Liver (tissue), 9 donors: Measurements from ENCODE around the gene OSBPL5. TPM values are rescaled to one million over a fixed set of nuclear protein-coding genes. Genes with fewer than 3 reads are reported as not detected.

Source experiments
- DNase-seq: peaks from one replicate; pipeline ENCODE4 v3.0.0-alpha.2; 2017; ENCODE audit warnings: low spot score
- H3K27ac ChIP-seq, 2 donors: one replicate each; pipeline ENCODE4 v1.7.0; 2013; ENCODE audit warnings: inconsistent platforms in 2 of 2, low read length in 2 of 2, control low read depth in 1 of 2, low read depth in 1 of 2, mild to moderate bottlenecking in 1 of 2
- H3K27me3 ChIP-seq, 4 donors: one replicate each; pipeline versions ENCODE4 v1.6.1 to v1.7.0; 2013; ENCODE audit warnings: low read length in 3 of 4, inconsistent platforms in 1 of 4, mild to moderate bottlenecking in 1 of 4, moderate library complexity in 1 of 4; ENCODE audit not compliant: control insufficient read depth in 4 of 4, insufficient read depth in 4 of 4
- H3K36me3 ChIP-seq, 4 donors: one replicate each; pipeline versions ENCODE4 v1.6.1 to v1.7.0; 2013; ENCODE audit warnings: low read length in 3 of 4, mild to moderate bottlenecking in 3 of 4, low read depth in 1 of 4, moderate library complexity in 1 of 4; ENCODE audit not compliant: control insufficient read depth in 4 of 4, insufficient read depth in 3 of 4
- H3K4me1 ChIP-seq, 4 donors: one replicate each; pipeline versions ENCODE4 v1.6.1 to v1.7.0; 2013; ENCODE audit warnings: low read length in 3 of 4, mild to moderate bottlenecking in 3 of 4, moderate library complexity in 1 of 4; ENCODE audit not compliant: control insufficient read depth in 4 of 4, insufficient read depth in 4 of 4
- H3K4me3 ChIP-seq, 3 donors: one replicate each; pipeline versions ENCODE4 v1.6.1 to v1.7.0; 2013; ENCODE audit warnings: low read length in 3 of 3, control low read depth in 1 of 3, low read depth in 1 of 3, mild to moderate bottlenecking in 1 of 3
- H3K9ac ChIP-seq, 2 donors: one replicate each; pipeline ENCODE4 v1.7.0; 2013; ENCODE audit warnings: low read length in 2 of 2, mild to moderate bottlenecking in 2 of 2, moderate library complexity in 2 of 2, control low read depth in 1 of 2, low read depth in 1 of 2
- H3K9me3 ChIP-seq, 4 donors: one replicate each; pipeline versions ENCODE4 v1.6.1 to v1.7.0; 2013; ENCODE audit warnings: low read length in 3 of 4; ENCODE audit not compliant: control insufficient read depth in 4 of 4
- EGR1 ChIP-seq, 2 donors: IDR thresholded peaks; 2 replicates each; pipeline ENCODE4 v1.6.1; 2016 to 2018; ENCODE audit warnings: antibody characterized with exemption in 2 of 2, low read depth in 2 of 2
- FOXA1 ChIP-seq: IDR thresholded peaks from 2 replicates; pipeline ENCODE4 v1.6.1; 2016; ENCODE audit warnings: antibody characterized with exemption
- FOXA2 ChIP-seq: IDR thresholded peaks from 2 replicates; pipeline ENCODE4 v1.6.1; 2016; ENCODE audit warnings: antibody characterized with exemption
- GABPA ChIP-seq, 2 donors: IDR thresholded peaks in 1 of 2; conservative IDR thresholded peaks in 1 of 2; 2 replicates each; pipeline ENCODE4 v1.6.1; 2016; ENCODE audit warnings: antibody characterized with exemption in 2 of 2, mild to moderate bottlenecking in 1 of 2, moderate library complexity in 1 of 2
- HNF4A ChIP-seq, 2 donors: conservative IDR thresholded peaks; 2 replicates each; pipeline ENCODE4 v1.6.1; 2016; ENCODE audit warnings: antibody characterized with exemption in 2 of 2, mild to moderate bottlenecking in 2 of 2
- HNF4G ChIP-seq: IDR thresholded peaks from 2 replicates; pipeline ENCODE4 v1.6.1; 2016; ENCODE audit warnings: antibody characterized with exemption
- JUND ChIP-seq, 2 donors: IDR thresholded peaks; 2 replicates each; pipeline ENCODE4 v1.6.1; 2016; ENCODE audit warnings: antibody characterized with exemption in 2 of 2
- NR2F2 ChIP-seq: IDR thresholded peaks from 2 replicates; pipeline ENCODE4 v1.6.1; 2016; ENCODE audit warnings: antibody characterized with exemption
- RAD21 ChIP-seq, 2 donors: IDR thresholded peaks; 2 replicates each; pipeline ENCODE4 v1.6.1; 2016; ENCODE audit warnings: antibody characterized with exemption in 2 of 2, mild to moderate bottlenecking in 2 of 2
- RXRA ChIP-seq, 2 donors: IDR thresholded peaks; 2 replicates each; pipeline ENCODE4 v1.6.1; 2017 to 2018; ENCODE audit warnings: antibody characterized with exemption in 2 of 2, mild to moderate bottlenecking in 1 of 2
- SP1 ChIP-seq: IDR thresholded peaks from 2 replicates; pipeline ENCODE4 v1.6.1; 2018; ENCODE audit warnings: antibody characterized with exemption, mild to moderate bottlenecking
- TAF1 ChIP-seq: conservative IDR thresholded peaks from 2 replicates; pipeline ENCODE4 v1.6.1; 2016; ENCODE audit warnings: antibody characterized with exemption, mild to moderate bottlenecking
- YY1 ChIP-seq: IDR thresholded peaks from 2 replicates; pipeline ENCODE4 v1.6.1; 2016; ENCODE audit warnings: antibody characterized with exemption, mild to moderate bottlenecking
- whole genome bisulfite sequencing: extraction: QIAGEN DNeasy Blood & Tissue Kit; methylation state at CpG from one replicate; pipeline ENCODE4 v1.1.7; 2013; 5-methylcytosine and 5-hydroxymethylcytosine counted together
- polyA plus RNA-seq, 2 donors: library from polyadenylated mRNA; stranded (reverse) in 1 of 2; unstranded in 1 of 2; fragments of 200-250 nt in 1 of 2; fragments of >200 nt in 1 of 2; fragmentation: Nextera tagmentation in 1 of 2; extraction: Ambion mirVana in 1 of 2; gene quantifications; one replicate each; pipeline versions ENCODE4 v1.2.1 to v1.2.3, GENCODE V29; 2013 to 2015
- total RNA-seq, 2 donors: library from RNA; depleted of rRNA; stranded (reverse); fragments of >200 nt; gene quantifications; one replicate each; pipeline ENCODE4 v1.2.3, GENCODE V29; 2014
- TF ChIP-seq, protein P1 (sequence below): IDR thresholded peaks from 2 replicates; pipeline ENCODE4 v1.6.1; 2016; ENCODE audit warnings: antibody characterized with exemption
- TF ChIP-seq, protein P2 (sequence below): IDR thresholded peaks from 2 replicates; pipeline ENCODE4 v1.6.1; 2016; ENCODE audit warnings: antibody characterized with exemption
- TF ChIP-seq, protein P3 (sequence below): IDR thresholded peaks from 2 replicates; pipeline ENCODE4 v1.6.1; 2016; ENCODE audit warnings: antibody characterized with exemption
- TF ChIP-seq, protein P4 (sequence below): fragments of 150-350 bp; IDR thresholded peaks from 2 replicates; pipeline ENCODE4 v1.5.1; 2017; ENCODE audit warnings: improper control_type of control experiment, low read depth, low read length; ENCODE audit not compliant: missing input control
- TF ChIP-seq, protein P5 (sequence below): IDR thresholded peaks from 2 replicates; pipeline ENCODE4 v1.6.1; 2016; ENCODE audit warnings: antibody characterized with exemption, mild to moderate bottlenecking
- donor health status: healthy.
- donor health status: healthy.
- donor health status: healthy.
- donor health status: healthy.
- donor health status: healthy.

The OSBPL5 gene
- total and polyA plus RNA-seq, 4 donors = 0.74 to 6.2 (median 3.9) TPM

DNA sequence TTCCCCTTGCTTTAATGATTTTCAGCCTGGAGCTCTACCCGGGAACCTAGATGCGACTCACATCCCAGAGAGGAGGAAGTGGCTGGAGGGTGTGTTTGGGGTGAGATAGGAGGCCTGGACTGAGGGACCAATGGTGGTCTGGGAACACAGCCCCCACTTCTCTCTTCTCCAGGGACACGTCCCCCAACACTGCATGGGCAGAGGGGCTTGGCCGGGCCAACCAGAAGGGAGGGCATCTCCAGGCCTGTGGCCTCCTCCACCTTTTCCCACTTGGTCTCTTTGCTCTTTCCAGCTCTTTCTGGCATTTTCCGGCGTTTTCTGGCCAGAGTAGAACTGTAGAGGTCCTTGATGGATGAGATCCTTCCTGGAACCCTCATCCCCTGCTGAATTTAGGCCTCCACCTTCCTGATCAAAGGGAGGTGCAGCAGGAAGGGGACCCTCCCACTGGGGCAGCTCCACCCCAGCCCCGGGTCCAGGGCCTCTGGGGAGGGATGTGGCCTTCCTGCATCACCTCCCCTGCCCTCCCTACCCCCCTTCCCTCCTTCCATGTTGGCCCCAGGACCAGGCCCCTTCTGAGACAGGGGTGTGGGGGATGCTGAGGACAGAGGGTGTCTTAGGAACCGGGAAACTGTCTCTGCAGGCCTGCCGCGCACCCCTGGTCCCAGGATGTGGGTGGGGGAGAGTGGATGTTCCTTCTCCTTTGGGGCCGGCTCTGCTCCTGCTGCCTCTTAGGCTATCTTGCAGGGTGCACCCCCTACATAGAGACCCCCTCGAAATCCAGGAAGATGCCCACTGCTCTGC is 29.1 kb upstream of the OSBPL5 start:
- DNase-seq = no peak
- H3K27ac ChIP-seq = no peak overlapping the region
- H3K27me3 ChIP-seq = no peaks in the 10 kb centered on the region

More for the DNA sequence above, 29.1 kb upstream of the OSBPL5 start:
- Histone ChIP-seq H3K9ac (no peak overlapping the region), H3K4me3 (no peak overlapping the region), H3K36me3 (no peaks in the 10 kb centered on the region), H3K9me3 (no peaks in the 10 kb centered on the region), H3K4me1 (no peaks in the 10 kb centered on the region)
- 77% methylated on average over 12 of the region's 12 CpGs for WGBS
- TF ChIP-seq YY1 = no peak
- TF ChIP-seq FOXA1 = no peak
- TF ChIP-seq, protein P1, sequence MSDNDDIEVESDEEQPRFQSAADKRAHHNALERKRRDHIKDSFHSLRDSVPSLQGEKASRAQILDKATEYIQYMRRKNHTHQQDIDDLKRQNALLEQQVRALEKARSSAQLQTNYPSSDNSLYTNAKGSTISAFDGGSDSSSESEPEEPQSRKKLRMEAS = no peak
- no peak for TF ChIP-seq RXRA (IDR thresholded peaks at IDR 0.05)
- TF ChIP-seq, protein P2, sequence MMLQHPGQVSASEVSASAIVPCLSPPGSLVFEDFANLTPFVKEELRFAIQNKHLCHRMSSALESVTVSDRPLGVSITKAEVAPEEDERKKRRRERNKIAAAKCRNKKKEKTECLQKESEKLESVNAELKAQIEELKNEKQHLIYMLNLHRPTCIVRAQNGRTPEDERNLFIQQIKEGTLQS = no peak
- no peak for TF ChIP-seq HNF4G
- no peak for TF ChIP-seq JUND (IDR thresholded peaks at IDR 0.05)
- no peak for TF ChIP-seq EGR1 (IDR thresholded peaks at IDR 0.05; ENCODE audit: low read depth in 2 of 2)
- no peak for TF ChIP-seq HNF4A (conservative IDR thresholded peaks at IDR 0.05)
- no peak for TF ChIP-seq TAF1
- no peak for TF ChIP-seq SP1
- no peak for TF ChIP-seq GABPA (IDR thresholded peaks at IDR 0.05 in 1 of 2, conservative IDR thresholded peaks at IDR 0.05 in 1 of 2)
- TF ChIP-seq, protein P3, sequence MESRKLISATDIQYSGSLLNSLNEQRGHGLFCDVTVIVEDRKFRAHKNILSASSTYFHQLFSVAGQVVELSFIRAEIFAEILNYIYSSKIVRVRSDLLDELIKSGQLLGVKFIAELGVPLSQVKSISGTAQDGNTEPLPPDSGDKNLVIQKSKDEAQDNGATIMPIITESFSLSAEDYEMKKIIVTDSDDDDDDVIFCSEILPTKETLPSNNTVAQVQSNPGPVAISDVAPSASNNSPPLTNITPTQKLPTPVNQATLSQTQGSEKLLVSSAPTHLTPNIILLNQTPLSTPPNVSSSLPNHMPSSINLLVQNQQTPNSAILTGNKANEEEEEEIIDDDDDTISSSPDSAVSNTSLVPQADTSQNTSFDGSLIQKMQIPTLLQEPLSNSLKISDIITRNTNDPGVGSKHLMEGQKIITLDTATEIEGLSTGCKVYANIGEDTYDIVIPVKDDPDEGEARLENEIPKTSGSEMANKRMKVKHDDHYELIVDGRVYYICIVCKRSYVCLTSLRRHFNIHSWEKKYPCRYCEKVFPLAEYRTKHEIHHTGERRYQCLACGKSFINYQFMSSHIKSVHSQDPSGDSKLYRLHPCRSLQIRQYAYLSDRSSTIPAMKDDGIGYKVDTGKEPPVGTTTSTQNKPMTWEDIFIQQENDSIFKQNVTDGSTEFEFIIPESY = no peak
- TF ChIP-seq NR2F2 = no peak
- TF ChIP-seq, protein P4, sequence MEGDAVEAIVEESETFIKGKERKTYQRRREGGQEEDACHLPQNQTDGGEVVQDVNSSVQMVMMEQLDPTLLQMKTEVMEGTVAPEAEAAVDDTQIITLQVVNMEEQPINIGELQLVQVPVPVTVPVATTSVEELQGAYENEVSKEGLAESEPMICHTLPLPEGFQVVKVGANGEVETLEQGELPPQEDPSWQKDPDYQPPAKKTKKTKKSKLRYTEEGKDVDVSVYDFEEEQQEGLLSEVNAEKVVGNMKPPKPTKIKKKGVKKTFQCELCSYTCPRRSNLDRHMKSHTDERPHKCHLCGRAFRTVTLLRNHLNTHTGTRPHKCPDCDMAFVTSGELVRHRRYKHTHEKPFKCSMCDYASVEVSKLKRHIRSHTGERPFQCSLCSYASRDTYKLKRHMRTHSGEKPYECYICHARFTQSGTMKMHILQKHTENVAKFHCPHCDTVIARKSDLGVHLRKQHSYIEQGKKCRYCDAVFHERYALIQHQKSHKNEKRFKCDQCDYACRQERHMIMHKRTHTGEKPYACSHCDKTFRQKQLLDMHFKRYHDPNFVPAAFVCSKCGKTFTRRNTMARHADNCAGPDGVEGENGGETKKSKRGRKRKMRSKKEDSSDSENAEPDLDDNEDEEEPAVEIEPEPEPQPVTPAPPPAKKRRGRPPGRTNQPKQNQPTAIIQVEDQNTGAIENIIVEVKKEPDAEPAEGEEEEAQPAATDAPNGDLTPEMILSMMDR = no peak
- TF ChIP-seq FOXA2 = no peak
- TF ChIP-seq, protein P5, sequence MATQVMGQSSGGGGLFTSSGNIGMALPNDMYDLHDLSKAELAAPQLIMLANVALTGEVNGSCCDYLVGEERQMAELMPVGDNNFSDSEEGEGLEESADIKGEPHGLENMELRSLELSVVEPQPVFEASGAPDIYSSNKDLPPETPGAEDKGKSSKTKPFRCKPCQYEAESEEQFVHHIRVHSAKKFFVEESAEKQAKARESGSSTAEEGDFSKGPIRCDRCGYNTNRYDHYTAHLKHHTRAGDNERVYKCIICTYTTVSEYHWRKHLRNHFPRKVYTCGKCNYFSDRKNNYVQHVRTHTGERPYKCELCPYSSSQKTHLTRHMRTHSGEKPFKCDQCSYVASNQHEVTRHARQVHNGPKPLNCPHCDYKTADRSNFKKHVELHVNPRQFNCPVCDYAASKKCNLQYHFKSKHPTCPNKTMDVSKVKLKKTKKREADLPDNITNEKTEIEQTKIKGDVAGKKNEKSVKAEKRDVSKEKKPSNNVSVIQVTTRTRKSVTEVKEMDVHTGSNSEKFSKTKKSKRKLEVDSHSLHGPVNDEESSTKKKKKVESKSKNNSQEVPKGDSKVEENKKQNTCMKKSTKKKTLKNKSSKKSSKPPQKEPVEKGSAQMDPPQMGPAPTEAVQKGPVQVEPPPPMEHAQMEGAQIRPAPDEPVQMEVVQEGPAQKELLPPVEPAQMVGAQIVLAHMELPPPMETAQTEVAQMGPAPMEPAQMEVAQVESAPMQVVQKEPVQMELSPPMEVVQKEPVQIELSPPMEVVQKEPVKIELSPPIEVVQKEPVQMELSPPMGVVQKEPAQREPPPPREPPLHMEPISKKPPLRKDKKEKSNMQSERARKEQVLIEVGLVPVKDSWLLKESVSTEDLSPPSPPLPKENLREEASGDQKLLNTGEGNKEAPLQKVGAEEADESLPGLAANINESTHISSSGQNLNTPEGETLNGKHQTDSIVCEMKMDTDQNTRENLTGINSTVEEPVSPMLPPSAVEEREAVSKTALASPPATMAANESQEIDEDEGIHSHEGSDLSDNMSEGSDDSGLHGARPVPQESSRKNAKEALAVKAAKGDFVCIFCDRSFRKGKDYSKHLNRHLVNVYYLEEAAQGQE = no peak
- TF ChIP-seq RAD21 (IDR thresholded peaks at IDR 0.05) = no peak
